Measurements from ENCODE around the gene NCS1. TPM values are rescaled to one million over a fixed set of nuclear protein-coding genes. Genes with fewer than 3 reads are reported as not detected.

Gene NCS1
- total and polyA plus RNA-seq, 12 donors, result 4.0 to 87.6 (median 34.3) TPM

- Histone ChIP-seq H3K27ac (peak overlapping the region in 1 of 5 donors; percentile 8), H3K9me3 (replicated peaks in 1 of 3) (no peaks in the 10 kb centered on the region), H3K4me1 (replicated peaks in 1 of 2) (peaks cover 40 to 55% of the 10 kb centered on the region in 2 donors), H3K4me3 (no peak overlapping the region), H3K27me3 (no peaks in the 10 kb centered on the region), H3K36me3 (replicated peaks in 1 of 2) (no peaks in the 10 kb centered on the region)
- WGBS, 4 donors, result 91 to 94% (median 93%) methylated on average over 4 to 26 of the region's 26 CpGs
- TF ChIP-seq POLR2A (IDR thresholded peaks at IDR 0.05), result no peak
- no peak for TF ChIP-seq CTCF (IDR thresholded peaks at IDR 0.05)
- no peak for DNase-seq
- intact Hi-C loops (cut with DNase I), result no loop called here
Observed at GRCh38 chr9:130191068-130191748, 19.0 kb downstream of the NCS1 start.

- WGBS, 4 donors, result 64 to 81% (median 81%) methylated on average over 6 to 14 of the region's 14 CpGs; no CpG with 5 or more reads in 1 of the 4 donors
- DNase-seq, result no peak
- Histone ChIP-seq H3K27me3 (no peaks in the 10 kb centered on the region), H3K4me3 (no peak overlapping the region), H3K9me3 (replicated peaks in 1 of 3) (no peaks in the 10 kb centered on the region), H3K4me1 (replicated peaks in 1 of 2) (peaks cover 40 to 55% of the 10 kb centered on the region in 2 donors), H3K27ac (peak overlapping the region in 1 of 5 donors; percentile 12), H3K36me3 (replicated peaks in 1 of 2) (no peaks in the 10 kb centered on the region)
- no peak for TF ChIP-seq POLR2A (IDR thresholded peaks at IDR 0.05)
- TF ChIP-seq CTCF (IDR thresholded peaks at IDR 0.05), result no peak
- intact Hi-C loops (cut with DNase I), result no loop called here
Observed at GRCh38 chr9:130191749-130192120, 19.5 kb downstream of the NCS1 start.

GRCh38 chr9:130192382-130192999 lies 20.3 kb downstream of the NCS1 start:
- Histone ChIP-seq H3K4me1 (replicated peaks in 1 of 2) (peaks cover 40 to 56% of the 10 kb centered on the region in 2 donors), H3K36me3 (replicated peaks in 1 of 2) (no peaks in the 10 kb centered on the region), H3K27ac (peak overlapping the region in 3 of 5 donors; percentile 30 to 59 (median 56)), H3K27me3 (no peaks in the 10 kb centered on the region), H3K9me3 (replicated peaks in 1 of 3) (no peaks in the 10 kb centered on the region), H3K4me3 (no peak overlapping the region)
- intact Hi-C loops (cut with DNase I), result no loop called here
- 82 to 92% (median 87%) methylated on average over 4 to 16 of the region's 16 CpGs for WGBS, 4 donors
- TF ChIP-seq POLR2A (IDR thresholded peaks at IDR 0.05), result no peak
- no peak for TF ChIP-seq CTCF (IDR thresholded peaks at IDR 0.05)
- no peak for DNase-seq

GRCh38 chr9:130193103-130193502 lies 20.9 kb downstream of the NCS1 start:
- H3K4me1 ChIP-seq (replicated peaks in 1 of 2), result peaks cover 41 to 56% of the 10 kb centered on the region in 2 donors

More at GRCh38 chr9:130193103-130193502, 20.9 kb downstream of the NCS1 start:
- TF ChIP-seq CTCF (IDR thresholded peaks at IDR 0.05), result no peak
- no peak for TF ChIP-seq POLR2A (IDR thresholded peaks at IDR 0.05)
- intact Hi-C loops (cut with DNase I), result no loop called here
- Histone ChIP-seq H3K4me3 (no peak overlapping the region), H3K36me3 (replicated peaks in 1 of 2) (no peaks in the 10 kb centered on the region), H3K27me3 (no peaks in the 10 kb centered on the region), H3K9me3 (replicated peaks in 1 of 3) (no peaks in the 10 kb centered on the region), H3K27ac (peak overlapping the region in 3 of 5 donors; percentile 30 to 84 (median 56))
- no peak for DNase-seq
- 74 to 79% (median 77%) methylated on average over 9 of the region's 9 CpGs for WGBS, 4 donors
